ENCODE results near the gene GCK.

The GCK gene

GRCh38 chr7:44189286-44189992 is at the start of gene GCK:
Gene GCK, minus strand, starts transcription at chr7:44189439. Its CDS starts 486 bp downstream, at chr7:44188953.
- no peak for DNase-seq (ENCODE audit: low read depth)

- DNase-seq (ENCODE audit: low read depth): no peak
These were observed 49.0 kb upstream of the GCK start for GRCh38 chr7:44238116-44238695.

GRCh38 chr7:44237696-44238095 is 48.5 kb upstream of the GCK start:
- DNase-seq (ENCODE audit: low read depth): no peak

DNA sequence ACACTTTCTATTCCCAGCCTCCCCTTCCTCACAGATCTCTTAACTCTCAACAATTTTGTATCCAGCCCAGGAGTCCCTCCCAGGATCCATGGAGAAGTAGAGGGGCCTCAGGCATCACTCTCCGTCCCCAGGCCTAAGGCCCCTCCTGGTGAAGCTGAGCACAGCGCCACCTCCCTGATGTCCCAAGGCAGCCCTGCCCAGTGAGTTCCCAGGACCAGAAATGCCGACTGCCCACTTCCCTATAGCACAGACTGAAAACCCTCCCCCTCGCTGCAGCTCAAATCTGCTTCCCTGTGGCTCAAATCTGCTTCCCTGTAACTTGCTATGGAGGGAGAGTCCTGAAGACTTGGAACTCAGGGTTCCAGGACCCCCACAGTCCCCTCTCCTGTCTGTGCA is 47.1 kb upstream of the GCK start:
- no peak for DNase-seq (ENCODE audit: low read depth)

- no peak for DNase-seq (ENCODE audit: low read depth)
These were observed 46.5 kb upstream of the GCK start for GRCh38 chr7:44235582-44236332.

GRCh38 chr7:44235066-44235465 is 45.8 kb upstream of the GCK start:
- DNase-seq (ENCODE audit: low read depth): no peak

- no peak for DNase-seq (ENCODE audit: low read depth)
These were observed 43.9 kb upstream of the GCK start for GRCh38 chr7:44232901-44233715.

DNA sequence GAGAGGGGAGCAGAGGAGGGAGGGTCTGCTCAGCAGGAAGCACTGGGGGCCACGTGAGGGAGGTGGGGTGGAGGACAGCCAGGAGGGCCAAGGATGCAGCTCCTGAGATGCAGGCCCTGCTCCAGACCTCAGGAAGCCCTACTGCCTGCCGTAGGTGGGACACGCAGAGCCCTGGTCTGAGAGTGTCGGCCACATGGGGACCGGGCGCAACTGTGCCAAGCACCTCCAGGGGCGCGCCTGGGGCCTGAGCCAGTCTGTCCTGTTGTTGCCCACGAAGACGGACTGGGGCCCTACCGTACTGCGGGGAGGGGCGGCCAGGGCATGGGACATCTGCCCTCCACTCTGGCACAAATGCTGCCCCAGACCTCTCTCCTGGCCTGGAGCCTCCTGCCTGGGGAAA is 43.2 kb upstream of the GCK start:
- no peak for DNase-seq (ENCODE audit: low read depth)

DNA sequence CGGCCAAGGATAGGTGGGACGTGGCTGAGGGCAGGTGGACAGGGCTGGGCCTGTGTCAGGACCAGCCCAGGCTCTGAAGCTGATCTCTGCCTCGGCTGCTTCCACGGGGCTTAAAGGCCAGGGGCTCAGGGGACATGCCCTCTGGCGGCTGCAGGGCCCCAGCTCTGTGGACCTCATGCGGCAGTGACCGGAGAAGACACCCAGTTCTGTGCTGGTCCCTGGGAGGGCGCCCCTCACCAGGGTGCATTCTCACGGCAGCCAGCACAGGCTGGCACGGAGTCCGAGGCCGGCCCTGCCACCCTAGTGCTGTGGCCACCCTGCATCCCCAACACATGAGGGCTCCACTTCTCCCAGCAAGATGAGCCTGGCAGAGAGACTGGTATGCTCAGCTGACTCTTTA is 41.8 kb upstream of the GCK start:
- no peak for DNase-seq (ENCODE audit: low read depth)

DNA sequence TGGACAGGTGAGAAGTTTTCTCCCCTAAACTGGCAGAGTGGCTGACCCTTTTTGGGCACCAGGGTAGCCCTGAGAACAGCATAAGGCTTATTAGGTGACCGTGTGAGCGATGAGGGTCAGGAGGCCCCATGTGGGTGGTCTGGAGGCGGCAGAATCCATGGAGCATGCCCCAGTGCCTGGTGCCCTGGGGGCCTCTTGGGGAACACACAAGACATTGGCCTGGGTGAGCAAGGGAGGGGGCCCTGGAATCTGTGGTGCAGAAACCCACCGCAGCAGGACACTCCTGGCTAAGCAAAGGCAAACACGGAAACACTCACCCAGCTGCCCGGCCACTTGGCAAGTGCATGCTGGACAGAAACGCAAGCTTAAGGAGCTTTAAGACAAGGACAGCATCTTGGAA is 41.0 kb upstream of the GCK start:
- no peak for DNase-seq (ENCODE audit: low read depth)

DNA sequence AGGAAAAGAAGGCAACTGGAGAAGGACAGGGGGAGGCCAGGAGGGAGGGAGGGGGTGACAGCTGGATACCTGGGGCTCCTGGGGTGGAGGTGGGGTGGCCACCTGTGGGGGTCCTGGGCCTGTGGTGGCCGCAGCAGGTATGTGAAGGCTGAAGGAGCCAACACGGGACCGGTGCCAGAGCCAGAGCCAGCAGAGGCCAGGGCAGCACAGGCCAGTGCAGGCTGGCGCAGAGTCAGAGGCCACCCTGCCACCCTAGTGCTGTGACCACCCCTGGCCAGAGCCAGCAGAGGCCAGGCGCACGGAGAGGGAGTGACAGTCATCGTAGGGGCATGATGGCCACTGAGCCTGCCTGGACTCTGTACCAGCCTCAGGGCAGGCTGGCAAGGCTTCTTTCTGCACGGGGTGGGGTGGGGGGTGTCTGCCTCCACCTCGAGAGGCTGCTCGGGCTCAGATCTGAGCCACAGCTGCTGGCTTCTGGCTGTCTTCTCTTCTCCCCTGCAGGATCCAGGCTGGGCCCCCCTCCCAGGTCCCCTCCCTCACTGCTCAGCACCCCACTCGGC is 40.4 kb upstream of the GCK start:
- DNase-seq (ENCODE audit: low read depth): no peak

- DNase-seq (ENCODE audit: low read depth): no peak
These were observed 39.5 kb upstream of the GCK start for GRCh38 chr7:44228571-44229350.

- no peak for DNase-seq (ENCODE audit: low read depth)
These were observed 38.7 kb upstream of the GCK start for GRCh38 chr7:44227911-44228310.

DNA sequence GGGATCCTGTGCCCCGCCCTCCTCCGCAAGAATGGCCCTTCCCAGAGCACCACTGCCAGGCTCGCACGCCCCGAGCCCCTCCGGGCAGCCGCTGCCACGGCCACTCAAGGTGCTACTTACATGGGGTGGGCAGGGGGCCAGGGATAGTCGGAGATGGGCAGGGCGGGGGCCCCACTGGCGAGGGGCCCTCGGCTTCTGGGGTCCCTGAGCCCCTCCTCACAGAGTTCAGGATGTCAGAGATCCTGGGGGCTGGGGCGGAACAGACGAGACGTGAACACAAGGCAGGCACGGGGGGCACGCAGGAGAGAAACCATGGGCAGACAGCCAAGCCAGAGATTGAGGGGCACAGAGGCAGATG is 37.1 kb upstream of the GCK start:
- DNase-seq (ENCODE audit: low read depth): no peak

DNA sequence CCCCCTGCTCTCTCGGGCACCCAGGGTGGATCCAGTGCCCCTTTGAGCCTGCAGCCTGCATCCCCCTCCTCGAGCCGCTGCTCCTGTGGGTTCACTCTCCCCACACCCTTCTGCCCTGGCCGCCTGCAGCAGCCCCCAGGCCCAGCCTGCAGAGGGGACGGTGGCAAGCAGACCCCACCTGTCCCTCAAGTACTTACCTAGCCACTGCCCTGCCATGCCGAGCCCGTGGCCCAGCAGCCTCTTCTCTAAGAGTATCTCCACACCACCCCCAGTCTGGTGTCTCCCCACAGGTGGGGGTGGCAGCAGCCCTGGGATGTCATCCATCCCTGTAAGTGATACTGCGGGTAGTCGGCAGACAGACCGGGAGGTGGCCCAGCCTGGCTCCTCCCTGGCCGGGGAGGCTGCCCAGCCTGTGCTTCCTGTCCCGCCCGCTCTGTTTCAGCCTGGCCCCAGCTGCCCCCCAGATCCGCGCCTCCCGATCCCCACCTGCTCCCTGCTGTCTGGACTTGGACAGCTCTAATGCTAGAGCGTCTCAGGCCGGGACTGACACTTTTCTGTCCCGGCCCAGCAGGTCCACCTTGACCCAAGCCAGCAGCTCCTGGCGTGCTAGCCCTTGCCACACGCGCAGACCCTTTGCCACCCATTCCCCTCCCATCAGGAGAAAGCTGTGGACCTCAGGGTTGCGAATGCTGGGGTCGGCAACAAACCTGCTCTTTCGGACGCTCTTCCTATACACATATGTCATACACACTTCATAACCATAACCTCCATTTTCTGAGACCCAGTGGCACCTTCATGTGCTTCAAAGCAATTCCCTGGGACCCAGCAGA is 36.5 kb upstream of the GCK start:
- DNase-seq (ENCODE audit: low read depth): no peak

DNA sequence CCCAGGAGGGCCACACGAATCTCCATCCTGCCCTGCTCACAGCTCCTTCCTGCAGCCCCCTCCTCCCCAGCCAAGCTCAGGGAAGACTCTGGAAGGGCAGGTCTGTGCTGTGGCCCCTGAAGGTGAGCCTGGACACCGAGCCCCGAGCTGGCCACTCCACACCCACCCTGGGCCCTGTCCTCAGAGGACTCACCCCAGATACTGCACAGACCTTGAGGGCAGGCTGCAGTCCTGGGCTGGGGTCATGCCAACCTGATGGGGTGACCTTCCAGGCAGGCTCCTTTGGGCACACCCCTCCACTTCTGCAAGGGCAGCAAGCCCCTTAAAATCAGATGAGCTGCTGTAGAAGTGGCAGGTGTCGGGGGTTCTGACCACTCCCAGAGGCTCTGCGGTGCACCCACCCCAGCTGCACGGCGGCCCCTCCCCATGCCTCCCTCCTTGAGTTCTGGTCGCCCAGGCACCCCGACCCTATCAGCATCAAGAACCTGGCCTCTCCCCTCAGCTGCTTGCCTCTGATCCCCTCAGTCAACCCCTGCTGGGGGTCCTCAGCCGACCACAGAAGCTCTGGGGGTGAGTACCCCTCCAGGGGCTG is 35.8 kb upstream of the GCK start:
- DNase-seq (ENCODE audit: low read depth): no peak

- DNase-seq (ENCODE audit: low read depth): no peak
These were observed 35.1 kb upstream of the GCK start for GRCh38 chr7:44224080-44224973.

GRCh38 chr7:44223362-44224079 is 34.3 kb upstream of the GCK start:
- DNase-seq (ENCODE audit: low read depth): no peak
